HG03439 (cell line): ENCODE results near the gene KIAA0408.
"Not testable (repeated sequence)": the region's sequence is repeated elsewhere in the genome, so short reads cannot be mapped to it uniquely, and the experiment has no call there.

Source experiments
- ATAC-seq: cut with Tn5 transposase; IDR thresholded peaks from one replicate; pipeline ENCODE4 v1.9.1; 2021; ENCODE audit warnings: mild to moderate bottlenecking, moderate library complexity; ENCODE audit not compliant: unreplicated experiment

KIAA0408 gene

DNA sequence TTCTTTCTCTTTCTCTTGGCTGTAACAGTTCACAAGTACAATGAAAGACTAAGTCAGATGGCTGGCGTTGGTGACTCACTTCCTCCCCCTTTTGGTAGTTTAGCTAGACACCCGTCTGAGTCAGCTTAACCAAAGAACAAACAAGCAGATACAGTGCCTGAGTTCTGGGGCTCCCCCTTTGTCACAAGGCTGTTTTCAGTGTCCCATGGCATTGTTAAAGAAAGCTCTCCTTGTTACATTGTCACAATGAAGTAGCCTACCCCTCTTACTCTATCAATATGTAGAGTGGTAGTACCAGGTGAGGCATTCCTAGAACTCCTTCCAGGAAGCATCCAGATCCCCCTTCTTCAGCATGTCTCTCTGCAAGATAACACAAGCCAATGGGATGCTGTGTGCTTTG is 38.6 kb downstream of the KIAA0408 start:
- peak; percentile 100 for ATAC-seq

DNA sequence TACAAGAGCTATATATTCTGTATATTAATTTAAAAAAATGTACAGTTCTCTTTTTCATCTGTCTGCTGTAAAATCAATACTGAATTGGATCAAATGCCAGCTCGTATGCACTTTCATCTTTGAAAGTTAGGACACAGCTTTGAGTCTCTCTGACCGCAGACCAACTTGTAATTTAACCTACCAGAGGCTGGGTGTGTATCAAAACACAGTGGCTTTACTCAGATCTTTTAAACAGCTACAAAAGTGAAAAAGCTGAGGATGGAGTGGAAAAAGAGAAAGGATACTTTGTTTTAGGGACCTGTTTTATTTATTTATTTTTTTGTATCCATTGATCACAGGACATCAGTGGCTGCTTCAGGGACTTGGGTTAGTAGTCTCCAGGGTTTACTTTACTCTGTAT is 44.1 kb downstream of the KIAA0408 start:
- no peak for ATAC-seq

DNA sequence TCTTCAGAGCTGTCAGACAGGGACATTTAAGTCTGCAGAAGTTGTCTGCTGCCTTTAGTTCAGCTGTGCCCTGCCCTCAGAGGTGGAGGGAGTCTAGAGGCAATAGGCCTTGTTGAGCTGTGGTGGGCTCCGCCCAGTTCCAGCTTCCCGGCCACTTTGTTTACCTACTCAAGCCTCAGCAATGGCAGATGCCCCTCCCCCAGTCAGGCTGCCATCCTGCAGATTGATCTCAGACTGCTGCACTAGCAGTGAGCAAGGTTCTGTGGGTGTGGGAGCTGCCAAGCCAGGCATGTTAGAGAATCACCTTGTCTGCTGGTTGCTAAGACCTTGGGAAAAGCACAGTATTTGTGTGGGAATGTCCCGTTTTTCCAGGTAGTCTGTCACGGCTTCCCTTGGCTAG is 46.1 kb downstream of the KIAA0408 start:
- not testable (repeated sequence) for ATAC-seq

DNA sequence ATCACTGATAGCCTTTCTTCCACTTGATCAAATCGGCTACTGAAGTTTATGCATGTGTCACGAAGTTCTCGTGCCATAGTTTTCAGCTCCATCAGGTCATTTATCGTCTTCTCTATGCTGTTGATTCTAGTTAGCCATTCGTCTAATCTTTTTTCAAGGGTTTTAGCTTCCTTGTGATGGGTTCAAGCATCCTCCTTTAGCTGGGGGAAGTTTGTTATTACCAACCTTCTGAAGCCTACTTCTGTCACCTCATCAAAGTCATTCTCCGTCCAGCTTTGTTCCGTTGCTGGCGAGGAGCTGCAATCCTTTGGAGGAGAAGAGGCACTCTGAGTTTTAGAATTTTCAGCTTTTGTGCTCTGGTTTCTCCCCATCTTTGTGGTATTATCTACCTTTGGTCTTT is 47.2 kb downstream of the KIAA0408 start:
- ATAC-seq: not testable (repeated sequence)
